HG03025 (cell line): ENCODE results near the gene TRPM3.

ENCODE experiments used
- ATAC-seq: cut with Tn5 transposase; IDR thresholded peaks from one replicate; pipeline ENCODE4 v1.9.1; 2021; ENCODE audit warnings: mild to moderate bottlenecking, moderate library complexity; ENCODE audit not compliant: unreplicated experiment, low FRiP score

Gene TRPM3

DNA sequence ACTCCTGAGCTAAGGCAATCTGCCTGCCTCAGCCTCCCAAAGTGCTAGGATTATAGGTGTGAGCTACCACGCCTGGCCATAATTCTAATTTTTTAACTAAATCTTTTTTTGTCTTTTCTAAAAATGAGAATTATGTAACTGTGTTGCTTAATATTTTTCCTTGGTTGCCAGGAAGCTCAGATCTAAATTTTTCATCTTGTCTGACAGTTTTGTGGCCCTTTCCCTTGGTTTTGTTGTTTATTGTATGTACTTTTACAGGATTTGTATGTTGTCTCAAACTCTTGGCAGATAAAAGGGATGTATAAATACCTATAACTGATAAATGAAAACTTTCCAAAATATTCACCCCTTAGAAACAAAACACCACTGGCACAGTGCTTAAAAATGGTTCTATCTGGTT lies 618.7 kb downstream of the TRPM3 start:
- ATAC-seq, result no peak

DNA sequence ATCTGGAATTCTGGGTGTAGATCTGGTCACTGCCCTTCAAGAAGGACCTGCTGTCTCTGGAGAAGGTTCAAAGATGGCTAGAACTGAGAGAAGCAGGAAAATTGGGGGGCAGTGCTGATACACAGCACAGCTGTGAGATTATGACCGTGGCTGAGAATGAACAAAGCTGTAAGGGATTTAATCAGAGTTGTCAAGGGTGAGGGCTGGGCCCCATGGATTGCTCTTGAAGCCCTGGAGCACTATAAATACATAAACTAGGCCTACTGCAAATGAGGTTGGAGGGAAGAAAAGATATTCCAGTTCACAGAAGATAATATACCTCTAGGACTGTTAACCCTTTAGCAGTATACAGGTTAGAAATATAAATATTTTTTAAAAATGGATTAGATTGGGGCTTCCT lies 620.6 kb downstream of the TRPM3 start:
- no peak for ATAC-seq

GRCh38 chr9:70499621-70500020 lies 621.8 kb downstream of the TRPM3 start:
- ATAC-seq, result no peak

DNA sequence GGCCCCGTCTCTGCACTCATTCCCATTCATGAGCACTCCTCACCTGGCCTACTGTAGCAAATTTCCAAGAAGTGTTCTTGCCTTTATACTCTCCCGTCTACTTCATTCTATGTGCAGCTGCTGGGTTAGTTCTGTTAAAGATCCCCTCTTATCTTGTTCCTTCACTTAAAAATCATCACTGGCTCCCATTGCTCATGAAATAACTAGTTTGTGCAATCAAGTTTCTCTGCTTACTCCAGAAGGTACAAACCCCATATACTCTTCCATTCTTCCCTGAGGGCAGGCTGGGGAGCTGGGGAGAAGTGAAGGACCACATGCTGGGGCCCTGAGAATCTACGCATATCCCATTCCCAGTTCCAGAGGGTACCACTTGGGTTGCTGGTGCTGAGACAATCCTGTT lies 622.6 kb downstream of the TRPM3 start:
- ATAC-seq, result no peak

DNA sequence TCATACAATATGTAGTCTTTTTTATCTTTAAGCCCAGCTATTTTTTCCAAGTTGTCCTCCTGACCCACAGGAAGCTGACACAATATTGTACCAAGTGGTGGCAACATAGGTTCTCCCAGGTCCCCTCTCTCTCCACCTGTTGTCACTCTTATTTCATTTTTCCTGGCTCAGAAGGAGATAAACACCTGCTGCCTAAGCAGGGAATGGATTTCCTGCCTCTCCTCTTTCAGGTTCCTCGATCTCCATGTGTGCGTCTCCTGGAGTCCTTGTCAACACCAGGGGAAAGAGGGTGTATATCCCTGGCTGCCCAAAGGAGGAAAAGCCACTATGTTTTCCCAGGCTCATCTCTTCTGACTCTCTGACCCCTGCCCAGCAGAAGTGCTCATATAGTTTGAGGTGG lies 625.2 kb downstream of the TRPM3 start:
- ATAC-seq, result no peak

DNA sequence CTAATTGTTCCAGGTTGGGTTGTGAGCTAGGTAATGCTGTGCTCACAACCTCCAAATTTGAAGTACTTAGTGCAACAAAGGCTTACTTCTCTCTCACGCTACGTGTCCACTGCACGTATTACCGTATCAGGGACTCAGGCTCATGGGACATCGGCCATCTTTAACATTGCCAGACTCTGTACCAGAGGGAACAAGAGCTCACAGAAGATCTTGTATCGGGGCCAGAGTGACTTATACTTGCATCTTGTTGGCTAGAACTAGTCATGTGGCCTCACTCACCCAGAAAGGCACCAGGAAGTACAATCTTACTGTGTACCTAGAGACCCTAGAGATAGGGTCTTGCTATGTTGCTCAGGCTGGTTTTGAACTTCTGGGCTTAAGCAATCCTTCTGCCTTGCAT lies 625.9 kb downstream of the TRPM3 start:
- no peak for ATAC-seq

DNA sequence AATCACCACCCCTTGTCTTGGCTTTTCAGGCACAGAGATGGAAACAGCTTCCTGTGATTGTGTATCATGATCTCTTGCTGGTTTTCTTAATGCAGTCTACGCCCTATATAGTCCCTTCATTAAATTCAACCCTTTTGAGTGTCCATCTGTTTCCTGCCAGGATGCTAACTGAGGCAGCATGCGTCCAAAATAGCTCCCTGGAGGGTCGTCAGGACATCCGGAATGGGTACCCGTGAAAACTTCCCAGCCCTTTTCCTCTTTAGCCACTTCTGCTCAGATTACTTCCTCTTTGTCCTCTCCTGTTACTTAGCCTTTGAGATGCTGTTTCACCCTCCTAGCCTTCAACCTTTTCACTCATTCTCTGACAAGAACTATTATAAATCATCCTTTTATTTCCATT lies 627.2 kb downstream of the TRPM3 start:
- no peak for ATAC-seq

GRCh38 chr9:70493029-70493428 lies 628.4 kb downstream of the TRPM3 start:
- no peak for ATAC-seq

GRCh38 chr9:70492319-70492777 lies 629.1 kb downstream of the TRPM3 start:
- no peak for ATAC-seq

- no peak for ATAC-seq
Measured at GRCh38 chr9:70491426-70492318, 629.7 kb downstream of the TRPM3 start.

DNA sequence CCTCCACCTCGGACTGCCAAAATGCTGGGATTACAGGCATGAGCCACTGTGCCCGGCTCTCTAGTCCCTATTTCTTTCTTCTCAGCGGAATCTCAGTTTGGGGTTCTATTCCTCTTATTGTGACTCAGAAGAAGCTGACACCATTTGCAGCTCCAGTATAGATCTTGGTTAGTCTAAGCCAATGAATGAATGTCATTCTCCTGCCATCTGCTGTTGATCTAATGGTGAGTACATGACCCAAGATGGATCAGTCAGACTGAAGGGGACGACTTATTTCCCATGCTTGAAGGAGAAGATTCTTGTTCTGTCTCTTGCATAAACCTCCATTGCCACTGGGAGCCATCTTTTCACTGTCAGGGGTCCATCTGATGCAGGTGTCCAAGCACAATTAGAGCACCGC lies 630.9 kb downstream of the TRPM3 start:
- no peak for ATAC-seq

- ATAC-seq, result no peak
Measured at GRCh38 chr9:70488793-70489105, 632.7 kb downstream of the TRPM3 start.

DNA sequence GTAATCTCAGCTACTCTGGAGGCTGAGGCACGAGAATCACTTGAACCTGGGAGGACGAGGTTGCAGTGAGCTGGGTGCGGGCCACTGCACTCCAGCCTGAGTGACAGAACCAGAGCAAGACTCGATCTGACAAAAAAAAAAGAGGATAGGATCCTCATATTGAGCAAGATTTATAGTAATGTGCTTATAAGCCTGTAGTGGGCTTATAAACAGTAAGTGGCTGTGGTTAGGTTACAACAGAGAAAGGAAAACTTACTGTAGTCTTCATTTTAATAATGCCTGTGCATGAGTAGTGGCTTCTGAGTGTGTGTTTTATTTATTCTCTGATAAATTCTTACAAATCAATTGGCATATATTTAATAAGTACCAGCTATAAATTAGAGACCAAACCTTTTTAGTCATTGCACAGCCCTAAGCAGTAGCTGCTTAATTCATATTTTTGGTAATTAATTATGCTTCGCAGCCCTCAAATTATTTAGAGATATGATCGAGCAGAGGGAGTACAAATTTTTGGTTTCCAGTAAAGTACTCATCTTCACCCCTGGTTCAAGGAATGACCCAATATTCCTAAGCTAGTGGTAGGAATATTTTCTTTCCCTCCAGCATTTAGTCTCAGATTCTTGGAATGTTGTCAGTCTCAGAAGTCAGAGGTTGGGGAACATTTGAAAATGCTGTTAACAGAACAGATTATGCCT lies 633.2 kb downstream of the TRPM3 start:
- ATAC-seq, result no peak

GRCh38 chr9:70486127-70486526 lies 635.3 kb downstream of the TRPM3 start:
- ATAC-seq, result no peak

DNA sequence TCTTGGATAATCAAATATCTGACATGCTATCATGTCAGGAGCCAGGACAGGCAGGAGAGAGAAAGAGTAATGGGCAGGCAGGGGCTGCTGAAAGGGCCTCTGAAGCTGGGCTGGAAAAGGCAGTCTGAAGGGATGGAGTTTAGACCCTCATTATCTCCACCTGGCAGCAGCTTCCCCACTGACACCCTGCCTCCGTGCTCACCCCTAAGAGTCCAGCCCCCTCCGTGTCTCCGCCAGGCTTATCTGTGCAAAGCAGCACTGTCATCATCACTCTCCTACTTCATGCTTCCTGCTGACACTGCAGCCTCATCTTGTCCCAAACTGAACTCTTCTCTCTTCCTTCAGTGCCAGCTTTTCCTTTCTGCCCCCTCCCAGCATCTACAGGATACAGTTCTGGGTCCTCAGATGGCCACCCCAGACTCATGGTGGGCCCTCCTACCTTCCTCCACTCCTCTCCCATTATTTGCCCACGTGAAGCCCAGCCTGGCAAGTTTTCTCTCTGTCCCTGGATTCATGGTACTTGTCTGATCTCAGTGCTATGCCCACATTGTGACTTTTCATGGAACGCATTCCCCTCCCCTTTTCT lies 636.1 kb downstream of the TRPM3 start:
- no peak for ATAC-seq

DNA sequence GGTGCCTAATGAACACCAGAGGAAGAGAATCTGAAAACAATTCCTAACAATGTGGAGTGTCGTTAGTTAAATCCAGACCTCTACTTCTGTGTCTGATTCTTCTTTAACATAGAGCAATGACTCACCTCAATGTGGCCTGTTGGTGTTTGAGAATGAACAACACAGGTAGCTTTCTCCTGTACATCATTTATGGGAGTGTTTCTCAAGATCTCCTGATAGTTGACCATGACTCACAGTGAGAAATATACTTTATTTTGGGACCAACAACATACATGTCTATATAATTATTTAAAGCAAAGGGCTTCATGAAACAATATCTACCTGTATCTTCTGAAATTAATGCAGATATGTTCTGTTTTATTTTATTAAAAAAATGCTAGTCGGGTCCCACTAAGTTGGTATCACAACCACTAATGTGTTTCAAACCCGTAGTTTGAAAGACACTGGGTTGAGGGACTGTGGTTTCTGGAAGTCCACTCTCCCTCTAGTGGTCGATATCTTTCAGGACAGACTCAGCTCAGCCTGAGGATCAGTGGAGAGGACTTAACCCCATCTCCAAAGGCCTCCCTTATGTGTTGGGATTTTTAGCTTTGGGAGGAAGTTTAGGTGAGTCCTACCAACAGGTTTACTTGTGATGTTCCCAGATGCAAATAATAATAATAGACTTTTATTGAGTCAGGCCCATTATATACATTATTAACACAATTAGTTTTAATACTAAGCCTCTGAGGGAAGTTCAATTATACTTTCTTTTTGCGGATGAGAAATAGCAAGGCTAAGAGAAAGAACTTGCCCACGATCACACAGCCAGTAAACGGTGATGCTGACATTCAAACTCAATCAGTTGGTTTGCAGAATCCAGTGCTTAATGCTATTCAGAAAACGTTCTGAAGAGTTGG lies 636.9 kb downstream of the TRPM3 start:
- no peak for ATAC-seq

DNA sequence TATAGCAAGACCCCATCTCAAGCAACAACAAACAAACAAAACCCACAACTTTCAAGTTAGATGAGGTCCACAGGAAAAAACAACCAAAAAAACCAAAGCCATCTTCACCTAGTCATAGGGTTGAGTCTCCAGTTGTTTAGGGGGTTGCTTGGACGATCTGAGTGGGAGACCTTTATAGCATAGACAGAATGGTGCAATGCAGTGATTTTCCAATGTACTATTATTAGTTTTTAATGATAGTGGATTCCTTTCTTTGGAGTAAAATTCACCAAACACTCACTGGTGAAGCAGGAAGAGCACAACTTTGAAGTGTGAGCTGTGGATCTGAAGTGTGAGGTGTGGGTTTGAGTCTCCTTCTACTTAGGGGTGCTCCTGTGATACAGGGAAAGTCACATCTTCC lies 640.0 kb downstream of the TRPM3 start:
- no peak for ATAC-seq

DNA sequence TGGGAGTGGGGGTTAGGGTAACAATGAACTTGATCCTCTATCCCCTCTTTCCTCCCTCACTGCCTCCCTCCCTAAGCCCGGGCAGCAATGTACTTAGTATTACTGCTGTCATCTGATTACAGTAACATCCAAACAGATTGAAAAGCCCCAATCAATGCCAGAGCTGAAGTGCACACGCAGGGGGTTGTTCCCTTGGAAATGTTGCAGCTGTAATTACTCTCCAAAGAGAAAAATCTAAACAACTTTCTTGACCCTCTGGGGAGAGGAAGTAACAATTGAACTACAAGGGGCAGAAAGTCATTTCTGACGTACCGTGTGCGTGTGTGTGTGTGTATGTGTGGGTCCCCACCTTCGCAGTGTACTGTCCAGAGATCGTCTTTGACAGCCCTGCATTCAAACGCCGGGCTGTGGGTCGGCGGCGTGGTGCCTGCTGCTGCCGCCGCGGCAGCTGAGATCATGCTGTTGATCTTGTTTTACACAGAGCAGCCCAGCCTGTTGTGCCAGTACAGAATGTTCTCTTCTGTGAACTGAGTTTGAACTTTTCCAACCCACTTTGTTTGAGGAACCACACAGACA lies 640.9 kb downstream of the TRPM3 start:
- no peak for ATAC-seq

GRCh38 chr9:70479880-70480291 lies 641.5 kb downstream of the TRPM3 start:
- no peak for ATAC-seq
